ENCODE data around the gene SCN5A.

DNA sequence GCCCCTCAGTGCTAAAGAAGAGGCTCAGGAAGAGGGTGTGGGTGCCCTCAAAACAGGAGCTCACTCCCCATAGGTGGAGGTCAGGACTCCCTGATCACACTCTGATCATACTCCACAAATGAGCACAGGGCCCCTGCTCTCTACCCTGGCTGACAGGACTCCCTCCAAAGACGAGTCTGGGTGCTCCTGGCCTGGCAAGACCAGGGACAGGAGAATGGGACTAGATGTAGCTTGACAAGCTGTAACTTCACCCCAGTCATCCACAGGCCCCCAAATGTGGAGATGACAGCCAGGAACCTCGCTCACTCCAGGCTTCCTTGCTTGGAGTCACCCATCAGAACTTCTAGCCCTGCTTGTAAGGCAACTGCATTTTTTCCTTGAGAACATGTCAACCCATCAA, 11.1 kb downstream of the SCN5A start:
- TF ChIP-seq, protein P1, sequence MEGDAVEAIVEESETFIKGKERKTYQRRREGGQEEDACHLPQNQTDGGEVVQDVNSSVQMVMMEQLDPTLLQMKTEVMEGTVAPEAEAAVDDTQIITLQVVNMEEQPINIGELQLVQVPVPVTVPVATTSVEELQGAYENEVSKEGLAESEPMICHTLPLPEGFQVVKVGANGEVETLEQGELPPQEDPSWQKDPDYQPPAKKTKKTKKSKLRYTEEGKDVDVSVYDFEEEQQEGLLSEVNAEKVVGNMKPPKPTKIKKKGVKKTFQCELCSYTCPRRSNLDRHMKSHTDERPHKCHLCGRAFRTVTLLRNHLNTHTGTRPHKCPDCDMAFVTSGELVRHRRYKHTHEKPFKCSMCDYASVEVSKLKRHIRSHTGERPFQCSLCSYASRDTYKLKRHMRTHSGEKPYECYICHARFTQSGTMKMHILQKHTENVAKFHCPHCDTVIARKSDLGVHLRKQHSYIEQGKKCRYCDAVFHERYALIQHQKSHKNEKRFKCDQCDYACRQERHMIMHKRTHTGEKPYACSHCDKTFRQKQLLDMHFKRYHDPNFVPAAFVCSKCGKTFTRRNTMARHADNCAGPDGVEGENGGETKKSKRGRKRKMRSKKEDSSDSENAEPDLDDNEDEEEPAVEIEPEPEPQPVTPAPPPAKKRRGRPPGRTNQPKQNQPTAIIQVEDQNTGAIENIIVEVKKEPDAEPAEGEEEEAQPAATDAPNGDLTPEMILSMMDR (IDR thresholded peaks at IDR 0.05) = no peak
- TF ChIP-seq EP300 (IDR thresholded peaks at IDR 0.05) = no peak
- TF ChIP-seq POLR2AphosphoS5 (IDR thresholded peaks at IDR 0.05) = no peak
